Cardiac muscle cell (in vitro differentiated cells and primary cell): Measurements from ENCODE around the gene TBCD. TPM values are rescaled to one million over a fixed set of nuclear protein-coding genes. Genes with fewer than 3 reads are reported as not detected.

Experiments used
- DNase-seq, 2 donors: peaks; one replicate each; pipeline versions ENCODE4 v3.0.0 to v3.0.0-alpha.2; 2010 to 2017; ENCODE audit warnings: low read depth in 1 of 2, low spot score in 1 of 2
- H3K27ac ChIP-seq: fragments of 200-600 bp; sonication (generic); 2 replicates; pipeline ENCODE4 v1.5.1; 2016
- H3K27me3 ChIP-seq: fragments of 200-600 bp; sonication (generic); 2 replicates; pipeline ENCODE4 v1.6.0; 2016; ENCODE audit warnings: control low read depth
- H3K36me3 ChIP-seq: fragments of 200-600 bp; sonication (generic); 2 replicates; pipeline ENCODE4 v1.5.1; 2016; ENCODE audit warnings: control low read depth
- H3K4me1 ChIP-seq: fragments of 200-600 bp; sonication (generic); 2 replicates; pipeline ENCODE4 v1.8.1; 2017; ENCODE audit warnings: low read depth, mild to moderate bottlenecking, mixed run types
- H3K4me3 ChIP-seq: fragments of 200-600 bp; sonication (generic); 2 replicates; pipeline ENCODE4 v1.5.1; 2016; ENCODE audit warnings: mild to moderate bottlenecking
- H3K9me3 ChIP-seq: fragments of 200-600 bp; sonication (generic); 2 replicates; pipeline ENCODE4 v1.5.1; 2017; ENCODE audit warnings: low read depth, mild to moderate bottlenecking, control low read depth
- polyA plus RNA-seq: library from polyadenylated mRNA; unstranded; fragments of >200 nt; fragmentation: Nextera tagmentation; extraction: Ambion mirVana; gene quantifications from 2 replicates; pipeline ENCODE4 v1.2.1, GENCODE V29; 2016
- total RNA-seq: library from RNA; depleted of rRNA; stranded (reverse); fragments of >200 nt; gene quantifications from 2 replicates; pipeline ENCODE4 v1.2.3, GENCODE V29; 2016
- TF ChIP-seq, protein P1 (sequence below): IDR thresholded peaks from 2 replicates; pipeline ENCODE4 v1.5.1; 2012; ENCODE audit warnings: low read depth, mild to moderate bottlenecking, low read length

Gene TBCD
- total and polyA plus RNA-seq, 2 experiments from 2014 or later = 55.7 to 66.0 TPM

DNA sequence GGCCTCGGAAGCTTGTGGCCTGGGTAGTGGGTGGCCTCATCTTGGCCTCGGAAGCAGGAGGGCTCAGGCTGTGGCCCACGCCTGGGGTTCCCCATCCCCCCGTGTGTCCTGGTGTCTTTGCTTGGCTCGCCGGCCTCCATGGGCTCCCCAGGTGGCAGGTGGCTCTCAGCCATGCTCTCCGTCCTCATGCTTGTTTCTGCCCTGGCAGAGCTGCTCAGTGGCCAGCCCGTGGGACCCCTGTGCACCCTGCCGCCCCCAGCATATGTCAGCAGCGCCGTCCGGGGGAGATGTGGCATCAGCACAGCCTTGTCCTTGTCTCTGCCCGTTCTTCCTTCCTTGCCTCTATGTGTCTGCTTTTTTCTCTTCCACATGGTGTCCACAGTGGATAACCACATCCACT is 38.5 kb downstream of the TBCD start:
- Histone ChIP-seq H3K27ac (no peak overlapping the region), H3K36me3 (no peaks in the 10 kb centered on the region)

DNA sequence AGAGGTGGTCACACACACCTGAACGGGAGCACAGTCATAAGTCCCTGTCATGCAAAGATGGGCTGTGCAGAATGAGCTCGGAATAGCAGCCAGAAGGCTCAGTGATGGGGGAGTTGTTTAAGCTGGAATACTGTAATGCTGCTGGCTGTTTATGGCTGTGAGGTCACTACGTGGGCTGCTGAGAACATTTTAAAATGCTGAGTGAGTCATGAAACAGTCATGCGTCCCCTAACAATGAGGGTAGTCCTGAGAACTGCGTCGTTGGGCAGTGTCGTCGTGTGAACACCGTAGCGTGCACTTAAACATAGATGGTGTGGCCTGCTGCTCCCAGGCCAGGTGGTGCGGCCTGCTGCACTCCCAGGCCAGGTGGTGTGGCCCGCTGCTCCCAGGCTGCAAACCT is 39.7 kb downstream of the TBCD start:
- no peak overlapping the region for H3K27ac ChIP-seq
- no peaks in the 10 kb centered on the region for H3K4me1 ChIP-seq
- TF ChIP-seq, protein P1, sequence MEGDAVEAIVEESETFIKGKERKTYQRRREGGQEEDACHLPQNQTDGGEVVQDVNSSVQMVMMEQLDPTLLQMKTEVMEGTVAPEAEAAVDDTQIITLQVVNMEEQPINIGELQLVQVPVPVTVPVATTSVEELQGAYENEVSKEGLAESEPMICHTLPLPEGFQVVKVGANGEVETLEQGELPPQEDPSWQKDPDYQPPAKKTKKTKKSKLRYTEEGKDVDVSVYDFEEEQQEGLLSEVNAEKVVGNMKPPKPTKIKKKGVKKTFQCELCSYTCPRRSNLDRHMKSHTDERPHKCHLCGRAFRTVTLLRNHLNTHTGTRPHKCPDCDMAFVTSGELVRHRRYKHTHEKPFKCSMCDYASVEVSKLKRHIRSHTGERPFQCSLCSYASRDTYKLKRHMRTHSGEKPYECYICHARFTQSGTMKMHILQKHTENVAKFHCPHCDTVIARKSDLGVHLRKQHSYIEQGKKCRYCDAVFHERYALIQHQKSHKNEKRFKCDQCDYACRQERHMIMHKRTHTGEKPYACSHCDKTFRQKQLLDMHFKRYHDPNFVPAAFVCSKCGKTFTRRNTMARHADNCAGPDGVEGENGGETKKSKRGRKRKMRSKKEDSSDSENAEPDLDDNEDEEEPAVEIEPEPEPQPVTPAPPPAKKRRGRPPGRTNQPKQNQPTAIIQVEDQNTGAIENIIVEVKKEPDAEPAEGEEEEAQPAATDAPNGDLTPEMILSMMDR = no peak
- no peaks in the 10 kb centered on the region for H3K36me3 ChIP-seq
- H3K27me3 ChIP-seq = no peaks in the 10 kb centered on the region
- no peaks in the 10 kb centered on the region for H3K9me3 ChIP-seq
- peak in 1 of 2 donors; percentile 81 for DNase-seq
- H3K4me3 ChIP-seq = no peak overlapping the region

More for the DNA sequence above, 38.5 kb downstream of the TBCD start:
- H3K4me1 ChIP-seq = no peaks in the 10 kb centered on the region
- no peak for DNase-seq
- TF ChIP-seq, protein P1 = no peak
- H3K4me3 ChIP-seq = no peak overlapping the region
- H3K9me3 ChIP-seq = no peaks in the 10 kb centered on the region
- no peaks in the 10 kb centered on the region for H3K27me3 ChIP-seq

DNA sequence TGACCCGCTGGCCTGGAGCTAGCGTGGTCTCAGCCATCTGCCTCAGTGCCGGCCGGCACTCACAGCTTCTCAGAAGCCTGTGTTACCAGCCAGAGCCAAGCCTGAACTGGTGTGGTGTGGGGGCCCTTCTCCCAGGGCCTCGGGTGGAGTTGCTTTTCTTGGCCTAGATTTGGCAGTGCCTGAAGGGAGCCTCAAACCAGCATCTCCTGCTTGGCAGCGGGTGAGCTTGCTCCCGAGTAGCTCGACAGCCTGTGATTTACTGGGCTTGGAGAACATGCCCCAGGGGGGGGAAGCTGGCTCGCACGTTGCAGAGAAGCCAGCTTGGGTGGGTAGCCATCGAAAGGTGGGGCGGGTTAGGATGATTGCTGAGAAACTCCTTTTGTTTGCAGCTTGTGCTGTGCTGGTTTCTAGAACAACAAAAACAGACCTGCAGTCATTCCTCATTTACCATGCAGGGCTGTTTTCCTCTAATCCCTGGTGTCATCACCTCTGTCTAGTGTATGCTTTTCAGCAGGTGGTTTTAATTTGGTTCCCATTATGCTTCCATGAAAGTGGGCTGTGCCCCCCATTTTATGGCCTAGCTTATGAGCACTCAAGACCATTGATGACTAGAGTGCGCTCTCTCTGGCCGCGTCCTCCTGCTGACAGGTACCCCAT is 42.2 kb downstream of the TBCD start:
- Histone ChIP-seq H3K36me3 (no peaks in the 10 kb centered on the region), H3K4me3 (no peak overlapping the region), H3K4me1 (no peaks in the 10 kb centered on the region), H3K27me3 (no peaks in the 10 kb centered on the region), H3K27ac (no peak overlapping the region), H3K9me3 (no peaks in the 10 kb centered on the region)
- DNase-seq = no peak
- TF ChIP-seq, protein P1 = no peak

DNA sequence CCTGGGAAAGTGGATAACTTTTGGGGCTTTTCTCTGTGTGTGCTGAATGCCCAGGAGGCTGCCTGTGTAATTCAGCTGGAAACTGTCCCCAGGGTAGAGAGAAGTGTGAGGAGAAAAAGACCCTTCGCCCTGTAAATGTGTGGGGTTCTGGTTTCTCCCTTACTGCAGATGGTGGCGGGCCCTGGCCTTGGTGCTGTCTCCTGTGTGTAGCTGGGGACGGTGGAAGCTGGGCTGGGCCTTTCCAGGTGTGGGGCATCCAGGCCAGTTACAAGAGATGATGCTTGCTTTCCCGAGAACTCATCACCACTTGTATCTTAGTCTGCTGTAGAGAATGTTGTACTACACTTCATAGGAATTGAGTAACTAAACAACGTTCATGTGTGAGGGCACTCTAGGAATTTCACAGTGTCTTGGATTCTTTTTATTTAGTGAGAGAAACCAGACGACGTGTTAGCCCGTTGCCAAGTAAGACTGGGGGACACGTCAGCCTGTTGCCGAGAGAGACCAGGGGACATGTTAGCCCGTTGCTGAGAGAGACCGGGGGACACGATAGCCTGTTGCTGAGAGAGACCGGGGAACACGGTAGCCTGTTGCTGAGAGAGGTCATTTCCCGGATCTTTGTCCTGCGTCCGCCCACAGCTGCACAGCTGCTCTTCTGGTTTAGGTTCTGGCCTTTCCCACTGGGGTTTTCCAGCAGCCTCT is 43.1 kb downstream of the TBCD start:
- TF ChIP-seq, protein P1 = no peak
- H3K27ac ChIP-seq = no peak overlapping the region
- no peaks in the 10 kb centered on the region for H3K9me3 ChIP-seq
- no peak overlapping the region for H3K4me3 ChIP-seq
- DNase-seq = peak in 1 of 2 donors; percentile 11
- H3K4me1 ChIP-seq = no peaks in the 10 kb centered on the region
- H3K36me3 ChIP-seq = no peaks in the 10 kb centered on the region
- no peaks in the 10 kb centered on the region for H3K27me3 ChIP-seq

DNA sequence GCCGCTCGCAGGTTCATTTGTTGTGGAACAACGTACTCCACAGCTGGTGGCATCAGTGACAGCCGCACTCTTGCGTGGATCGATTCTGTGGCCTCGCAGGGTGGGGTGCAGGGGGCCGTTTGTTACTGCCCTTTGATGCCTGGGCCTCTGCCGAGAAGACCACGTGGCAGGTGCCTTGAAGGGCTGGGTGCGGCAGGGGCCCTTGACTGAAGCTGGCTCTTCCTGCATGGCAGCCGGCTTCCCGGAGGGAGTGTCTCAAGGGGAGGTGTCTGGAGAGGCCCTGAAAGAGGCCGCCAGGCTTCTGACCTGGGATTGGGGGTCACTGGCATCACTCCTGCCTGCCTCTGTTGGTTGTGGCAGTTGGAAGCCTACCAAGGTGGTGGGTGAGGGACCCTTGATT is 43.8 kb downstream of the TBCD start:
- no peaks in the 10 kb centered on the region for H3K27me3 ChIP-seq
- DNase-seq = no peak
- TF ChIP-seq, protein P1 = no peak
- peaks cover 2% of the 10 kb centered on the region for H3K36me3 ChIP-seq
- no peaks in the 10 kb centered on the region for H3K9me3 ChIP-seq
- H3K27ac ChIP-seq = no peak overlapping the region
- no peaks in the 10 kb centered on the region for H3K4me1 ChIP-seq
- no peak overlapping the region for H3K4me3 ChIP-seq
